NCI-H2196 treated with DMSO at 0.1 percent for 48 hours (cell line): Measurements from ENCODE around the gene SYNJ1.
A peak's percentile ranks its signal among the peaks of the same experiment; 100 is the strongest.
"Not testable (repeated sequence)": the region's sequence is repeated elsewhere in the genome, so short reads cannot be mapped to it uniquely, and the experiment has no call there.

Experiments
- DNase-seq: peaks from one replicate; lab custom pipeline; 2025; ENCODE audit not compliant: unreplicated experiment; lab: John Stamatoyannopoulos, UW

SYNJ1 gene

GRCh38 chr21:32612075-32612998, 115.5 kb downstream of the SYNJ1 start, which contains the start of gene CFAP298:
Gene CFAP298 (minus strand): TSS chr21:32612377. CDS start chr21:32612243, 134 bp downstream.
- DNase-seq: peak; percentile 84

GRCh38 chr21:32611471-32611997, 116.3 kb downstream of the SYNJ1 start:
- no peak for DNase-seq

GRCh38 chr21:32610940-32611339, 116.9 kb downstream of the SYNJ1 start:
- not testable (repeated sequence) for DNase-seq

- DNase-seq: no peak
These were observed 119.0 kb downstream of the SYNJ1 start for GRCh38 chr21:32608851-32609250.

GRCh38 chr21:32605469-32605868, 122.3 kb downstream of the SYNJ1 start:
- DNase-seq: no peak

GRCh38 chr21:32604464-32604863, 123.3 kb downstream of the SYNJ1 start:
- DNase-seq: no peak

GRCh38 chr21:32603131-32603530, 124.7 kb downstream of the SYNJ1 start:
- no peak for DNase-seq

GRCh38 chr21:32602099-32602498, 125.7 kb downstream of the SYNJ1 start:
- DNase-seq: no peak

GRCh38 chr21:32599526-32599925, 128.3 kb downstream of the SYNJ1 start:
- no peak for DNase-seq

GRCh38 chr21:32599091-32599490, 128.7 kb downstream of the SYNJ1 start:
- no peak for DNase-seq

GRCh38 chr21:32597205-32597604, 130.6 kb downstream of the SYNJ1 start:
- no peak for DNase-seq

- no peak for DNase-seq
These were observed 132.4 kb downstream of the SYNJ1 start for GRCh38 chr21:32595431-32595830.

- no peak for DNase-seq
These were observed 134.1 kb downstream of the SYNJ1 start for GRCh38 chr21:32593690-32594089.

- DNase-seq: no peak
These were observed 134.8 kb downstream of the SYNJ1 start for GRCh38 chr21:32592929-32593502.

GRCh38 chr21:32590130-32590529, 137.7 kb downstream of the SYNJ1 start:
- DNase-seq: no peak

GRCh38 chr21:32587651-32588050, 140.2 kb downstream of the SYNJ1 start:
- DNase-seq: no peak

GRCh38 chr21:32587120-32587519, 140.7 kb downstream of the SYNJ1 start:
- DNase-seq: no peak

GRCh38 chr21:32585970-32586369, 141.8 kb downstream of the SYNJ1 start:
- DNase-seq: no peak

GRCh38 chr21:32585042-32585710, 142.6 kb downstream of the SYNJ1 start, which contains the start of gene TCP10L:
Gene TCP10L (minus strand): TSS chr21:32585523. CDS start chr21:32584304, 1,219 bp downstream.
- no peak for DNase-seq

- DNase-seq: no peak
These were observed 143.3 kb downstream of the SYNJ1 start for GRCh38 chr21:32584472-32584871.

GRCh38 chr21:32581732-32582131, 146.1 kb downstream of the SYNJ1 start:
- DNase-seq: no peak
